H1 (cell line): ENCODE data around the gene ACADSB.

ENCODE experiments used
- CREB1 ChIP-seq: IDR thresholded peaks from 2 replicates; pipeline ENCODE4 v1.6.1; 2012; ENCODE audit warnings: inconsistent platforms
- EP300 ChIP-seq, 2 experiments: IDR thresholded peaks; 1 replicate in 1 of 2; 2 replicates in 1 of 2; pipeline ENCODE4 v1.6.1; 2011 to 2012; ENCODE audit warnings: low read depth in 2 of 2, low read length in 2 of 2, mild to moderate bottlenecking in 2 of 2, borderline replicate concordance in 1 of 2, inconsistent platforms in 1 of 2, moderate library complexity in 1 of 2
- HDAC2 ChIP-seq, 2 experiments: fragments of 300-600 bp in 1 of 2; sonication (generic) in 1 of 2; IDR thresholded peaks; 2 replicates each; pipeline ENCODE4 v1.6.1; 2011 to 2012; ENCODE audit warnings: low read depth in 2 of 2, low read length in 2 of 2, mild to moderate bottlenecking in 2 of 2, moderate library complexity in 2 of 2, borderline replicate concordance in 1 of 2, inconsistent platforms in 1 of 2
- PHF8 ChIP-seq: fragments of 200-600 bp; sonication (generic); conservative IDR thresholded peaks from 2 replicates; pipeline ENCODE4 v1.7.1; 2012; ENCODE audit warnings: low read depth, mild to moderate bottlenecking, inconsistent platforms, low read length, moderate library complexity
- YY1 ChIP-seq: IDR thresholded peaks from 2 replicates; pipeline ENCODE4 v1.6.1; 2011; ENCODE audit warnings: low read depth, mild to moderate bottlenecking, low read length
- TF ChIP-seq, protein P1 (sequence below): IDR thresholded peaks from 2 replicates; pipeline ENCODE4 v1.6.1; 2012; ENCODE audit warnings: inconsistent platforms

DNA sequence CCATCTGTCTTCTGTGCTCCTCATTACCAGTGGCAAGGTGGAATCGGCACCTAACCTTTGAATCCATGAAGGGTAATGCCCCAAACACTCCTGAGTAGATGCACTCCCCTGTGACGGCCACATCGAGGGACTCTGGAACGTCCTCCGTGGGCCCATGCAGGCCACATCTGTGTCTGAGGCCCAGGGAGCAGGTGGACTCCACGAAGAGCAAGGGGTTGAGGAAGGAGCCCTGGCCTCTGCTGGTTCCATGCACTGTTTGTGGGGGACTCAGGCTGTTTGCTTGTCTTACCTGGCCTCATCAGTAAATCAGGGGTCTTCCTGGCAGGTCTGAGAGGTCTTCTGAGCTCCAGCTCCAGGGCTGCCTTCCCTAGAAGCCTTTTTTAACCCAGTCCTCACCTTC is 64.4 kb downstream of the ACADSB start:
- no peak for TF ChIP-seq PHF8
- no peak for TF ChIP-seq YY1
- TF ChIP-seq, protein P1, sequence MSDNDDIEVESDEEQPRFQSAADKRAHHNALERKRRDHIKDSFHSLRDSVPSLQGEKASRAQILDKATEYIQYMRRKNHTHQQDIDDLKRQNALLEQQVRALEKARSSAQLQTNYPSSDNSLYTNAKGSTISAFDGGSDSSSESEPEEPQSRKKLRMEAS = no peak
- no peak for TF ChIP-seq EP300 (IDR thresholded peaks at IDR 0.05; ENCODE audit: borderline replicate concordance in 1 of 2, low read depth in 2 of 2, low read length in 2 of 2)
- no peak for TF ChIP-seq HDAC2 (IDR thresholded peaks at IDR 0.05; ENCODE audit: borderline replicate concordance in 1 of 2, low read depth in 2 of 2, low read length in 2 of 2)
- no peak for TF ChIP-seq CREB1
